GM21390 (cell line): Measurements from ENCODE around the gene BMERB1.
"Not testable (repeated sequence)": the region's sequence is repeated elsewhere in the genome, so short reads cannot be mapped to it uniquely, and the experiment has no call there.

Experiments
- ATAC-seq: cut with Tn5 transposase; IDR thresholded peaks from one replicate; pipeline ENCODE4 v1.9.1; 2021; ENCODE audit not compliant: unreplicated experiment

The BMERB1 gene

DNA sequence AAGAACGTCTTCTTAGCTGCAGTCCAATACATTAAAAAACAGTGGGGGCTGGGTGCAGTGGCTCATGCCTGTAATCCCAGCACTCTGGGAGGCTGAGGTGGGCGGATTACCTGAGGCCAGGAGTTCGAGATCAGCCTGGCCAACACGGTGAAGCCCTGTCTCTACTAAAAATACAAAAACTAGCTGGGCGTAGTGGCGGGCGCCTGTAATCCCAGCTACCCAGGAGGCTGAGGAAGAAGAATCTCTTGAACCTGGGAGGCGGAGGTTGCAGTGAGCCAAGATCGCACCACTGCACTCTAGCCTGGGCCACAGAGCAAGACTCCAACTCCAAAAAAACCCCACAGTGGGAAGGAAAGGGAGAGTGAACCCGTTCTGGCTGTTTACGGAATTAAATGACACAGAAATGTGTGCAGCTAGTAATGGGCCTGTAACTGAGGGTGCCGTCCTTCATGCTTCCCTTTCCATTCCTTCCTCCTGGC, 172.9 kb downstream of the BMERB1 start:
- not testable (repeated sequence) for ATAC-seq

DNA sequence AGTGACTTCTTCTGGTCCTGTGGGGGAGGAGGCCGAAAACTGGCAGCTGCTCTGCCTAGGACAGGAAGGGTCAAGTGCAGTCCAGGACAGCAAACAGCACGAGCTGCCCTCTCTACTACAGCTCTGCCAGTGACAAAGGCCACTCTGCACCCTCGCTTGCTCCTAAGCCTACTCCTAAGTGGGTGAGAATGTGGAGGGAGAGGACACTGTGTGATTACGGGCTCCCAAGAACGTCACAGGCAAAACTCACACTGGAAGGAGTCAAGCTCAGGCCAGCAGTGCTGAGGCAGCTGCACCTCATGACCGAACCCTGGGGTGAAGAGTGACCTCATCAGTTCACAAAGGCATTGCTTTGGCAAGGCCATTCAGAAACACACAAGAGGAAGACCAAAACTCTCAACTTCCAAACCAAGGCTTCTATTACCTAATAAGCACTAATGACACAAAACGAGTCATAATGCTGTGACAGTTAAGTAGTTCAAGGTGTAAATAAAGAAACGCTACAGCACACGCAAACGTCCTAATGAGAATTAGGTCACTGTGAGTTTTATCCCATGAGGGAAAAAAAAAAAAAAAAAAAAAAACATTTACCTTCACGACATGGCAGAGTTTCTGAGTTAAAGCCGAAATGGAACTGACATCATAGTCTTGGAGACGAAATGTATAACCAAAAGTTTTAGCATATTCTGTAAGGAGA, 173.5 kb downstream of the BMERB1 start:
- no peak for ATAC-seq

DNA sequence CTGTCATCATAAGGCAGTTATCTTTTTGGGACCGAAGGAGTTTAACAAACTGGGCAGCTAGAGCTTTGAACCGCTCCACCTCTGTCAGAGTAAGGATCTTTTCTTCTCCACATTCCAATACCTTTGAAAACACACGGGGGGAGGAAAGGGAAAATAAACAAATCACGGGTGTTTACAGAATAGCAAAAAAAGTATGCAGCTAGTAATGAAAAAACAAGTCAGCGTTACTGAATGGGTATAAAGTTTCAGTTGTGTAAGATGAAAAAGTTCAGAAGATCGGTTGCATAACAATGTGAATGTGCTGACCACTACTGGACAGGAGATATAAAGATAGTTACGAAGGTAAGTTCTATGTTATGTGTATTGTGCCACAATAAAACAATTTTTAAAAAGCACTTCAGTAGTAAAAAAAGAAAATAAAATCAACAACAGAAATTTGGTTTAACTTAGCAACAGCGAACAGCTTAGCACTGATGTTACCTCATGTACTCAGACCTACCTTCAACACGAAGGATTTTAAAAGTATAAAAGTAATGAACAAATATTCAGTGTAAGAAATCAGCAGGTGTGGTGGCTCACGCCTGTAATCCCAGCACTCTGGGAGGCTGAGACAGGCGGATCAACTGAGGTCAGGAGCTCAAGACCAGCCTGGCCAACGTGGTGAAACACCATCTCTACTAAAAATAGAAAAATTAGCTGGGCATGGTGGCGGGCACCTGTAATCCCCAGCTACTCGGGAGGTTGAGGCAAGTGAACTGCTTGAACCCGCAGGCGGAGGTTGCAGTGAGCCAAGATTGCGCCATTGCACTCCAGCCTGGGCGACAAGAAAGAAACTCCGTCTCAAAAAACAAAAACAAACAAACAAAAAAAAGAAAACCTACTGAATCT, 174.3 kb downstream of the BMERB1 start:
- no peak for ATAC-seq

DNA sequence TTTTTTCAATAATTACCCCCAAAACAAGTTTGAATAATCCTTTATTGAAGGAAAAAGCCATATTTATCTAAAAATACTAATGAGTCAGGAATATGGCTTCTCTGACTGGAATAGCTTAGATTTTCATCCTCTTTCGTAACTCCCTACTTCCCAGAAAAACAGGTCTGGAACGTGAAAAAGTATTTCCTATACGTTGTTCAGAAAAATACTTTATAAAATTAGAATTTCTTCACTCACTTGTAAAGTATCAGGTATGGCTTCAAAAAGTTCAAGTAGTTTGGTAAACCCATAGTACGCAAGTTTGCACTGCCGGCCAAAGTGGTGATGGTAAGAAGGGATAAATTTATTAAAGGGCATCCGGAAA, 174.9 kb downstream of the BMERB1 start:
- no peak for ATAC-seq

DNA sequence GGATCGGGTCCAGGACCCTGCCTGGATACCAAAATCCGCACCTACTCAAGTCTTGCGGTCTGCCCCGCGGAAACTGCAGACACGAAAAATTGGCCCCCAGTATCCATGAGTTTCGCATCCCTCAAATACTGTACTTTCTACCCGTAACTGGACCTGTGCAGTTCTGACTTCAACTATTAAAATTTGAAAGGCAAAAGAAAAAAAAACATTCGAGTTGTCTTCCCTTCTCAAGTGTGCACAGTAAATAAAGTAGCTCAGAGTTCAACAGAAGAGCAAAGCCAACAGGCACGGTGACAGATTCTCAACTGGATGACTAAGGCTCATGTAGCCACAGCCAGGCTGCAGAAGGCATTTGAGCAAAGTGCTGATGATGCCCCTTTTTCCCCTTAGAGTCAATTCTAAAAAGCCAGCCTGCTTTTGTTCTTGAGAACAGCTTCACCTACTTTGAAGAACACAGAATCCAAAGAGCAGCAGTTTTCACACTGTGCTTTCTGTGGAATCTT, 176.0 kb downstream of the BMERB1 start:
- ATAC-seq = no peak

DNA sequence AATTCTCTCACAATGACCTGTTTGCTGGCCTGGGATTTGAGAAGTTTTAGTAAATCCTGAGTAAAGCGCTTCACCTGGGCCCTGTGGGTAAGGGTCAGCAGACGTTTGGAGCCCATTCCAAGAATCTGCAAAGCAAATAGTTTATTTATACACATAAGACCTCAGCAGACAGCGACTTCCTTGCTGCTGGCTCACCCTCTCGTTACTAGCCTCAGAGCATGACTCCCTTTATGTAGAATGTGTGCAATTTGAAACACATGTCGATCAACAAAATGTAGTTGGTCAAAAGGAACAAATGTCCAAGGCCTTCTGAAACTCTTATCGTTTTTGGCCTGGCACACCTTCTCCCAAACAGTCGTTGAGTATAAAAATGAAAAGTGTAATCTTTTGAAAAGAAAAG, 177.2 kb downstream of the BMERB1 start:
- ATAC-seq = no peak

DNA sequence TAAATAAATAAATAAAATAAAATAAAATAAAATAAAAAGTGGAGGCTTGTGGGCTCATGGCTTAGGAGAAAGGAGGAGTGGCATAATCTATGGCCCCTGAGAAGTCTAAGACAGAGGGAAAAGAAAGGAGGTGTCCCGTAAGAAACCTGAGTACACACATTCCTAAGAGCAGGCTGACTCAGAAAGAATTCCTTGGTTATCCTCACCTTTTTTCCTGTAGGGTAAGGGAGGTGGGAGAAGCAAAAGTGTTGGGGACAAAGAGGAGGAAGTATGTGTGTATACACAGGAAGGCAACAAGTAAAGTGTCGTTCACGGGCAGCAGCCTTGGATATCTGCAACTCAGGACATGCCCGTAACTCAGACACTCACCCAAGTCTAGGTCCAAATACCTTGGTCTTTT, 179.3 kb downstream of the BMERB1 start:
- no peak for ATAC-seq

DNA sequence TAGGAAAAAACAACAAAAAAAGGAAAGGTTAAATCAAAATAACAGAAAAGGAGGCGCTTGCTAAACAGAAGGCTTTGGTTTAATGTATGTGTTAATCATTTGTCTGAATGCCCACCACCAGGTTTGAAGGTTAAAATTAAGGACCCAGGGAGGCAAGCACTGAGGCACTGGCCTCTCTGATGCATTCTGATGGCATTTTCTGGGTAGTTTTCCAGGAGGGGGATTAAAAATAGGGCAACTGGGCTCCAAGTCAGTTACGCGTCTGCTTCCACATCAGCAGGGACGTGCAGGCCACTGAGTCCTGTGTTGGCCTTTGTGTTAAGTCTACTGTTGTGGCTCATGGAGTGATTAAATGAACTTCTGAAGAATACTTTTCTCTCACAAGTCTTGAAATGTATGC, 181.6 kb downstream of the BMERB1 start:
- ATAC-seq = no peak

DNA sequence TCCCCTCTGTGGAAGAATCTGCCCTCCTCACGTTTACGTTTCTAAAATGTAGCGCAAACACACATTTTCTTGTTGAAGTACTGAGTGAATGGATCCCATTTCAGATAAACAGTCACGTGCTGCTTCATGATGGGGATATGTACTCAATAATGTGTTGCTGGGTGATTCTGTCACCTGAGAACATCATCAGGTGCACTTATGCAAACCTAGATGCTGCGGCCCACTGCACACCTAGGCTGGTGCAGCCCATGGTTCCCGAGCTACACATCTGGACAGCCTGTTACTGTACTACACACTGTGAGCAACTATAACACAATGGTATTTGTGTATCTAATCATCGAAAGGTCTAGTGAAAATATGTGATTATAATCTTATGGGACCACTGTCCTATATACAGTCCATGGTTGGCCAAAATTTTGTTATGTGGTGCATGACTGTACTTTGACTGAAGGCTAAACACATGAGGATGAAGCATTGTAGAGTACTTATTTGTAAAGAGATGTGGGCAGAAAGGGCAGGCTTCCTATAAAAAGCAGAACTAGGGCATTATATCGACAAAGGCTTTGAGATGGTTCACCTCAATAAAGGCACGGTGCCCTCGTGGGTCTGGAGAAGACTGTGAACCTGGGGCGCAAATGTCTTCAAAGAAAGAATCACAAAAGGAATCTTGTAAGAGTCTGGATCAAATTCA, 182.2 kb downstream of the BMERB1 start:
- no peak for ATAC-seq

DNA sequence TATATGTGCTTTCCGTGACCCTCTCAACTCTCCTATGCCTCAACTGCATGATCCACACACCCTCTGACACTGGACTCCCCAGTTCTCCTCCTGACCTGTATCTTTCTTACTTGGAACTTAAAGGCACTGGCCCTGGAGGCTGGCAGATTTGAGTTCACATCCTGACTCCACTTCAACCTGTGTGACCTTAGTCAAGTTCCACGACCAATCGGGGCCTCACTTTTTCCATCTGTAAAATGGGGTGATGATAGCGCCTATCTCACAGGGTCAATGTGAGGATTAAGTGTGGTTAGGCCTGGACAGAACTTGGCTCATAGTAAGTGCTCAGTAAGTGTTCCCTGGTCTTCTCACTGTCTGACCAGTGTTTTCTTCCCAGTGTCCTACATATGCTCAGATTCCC, 183.5 kb downstream of the BMERB1 start:
- no peak for ATAC-seq

DNA sequence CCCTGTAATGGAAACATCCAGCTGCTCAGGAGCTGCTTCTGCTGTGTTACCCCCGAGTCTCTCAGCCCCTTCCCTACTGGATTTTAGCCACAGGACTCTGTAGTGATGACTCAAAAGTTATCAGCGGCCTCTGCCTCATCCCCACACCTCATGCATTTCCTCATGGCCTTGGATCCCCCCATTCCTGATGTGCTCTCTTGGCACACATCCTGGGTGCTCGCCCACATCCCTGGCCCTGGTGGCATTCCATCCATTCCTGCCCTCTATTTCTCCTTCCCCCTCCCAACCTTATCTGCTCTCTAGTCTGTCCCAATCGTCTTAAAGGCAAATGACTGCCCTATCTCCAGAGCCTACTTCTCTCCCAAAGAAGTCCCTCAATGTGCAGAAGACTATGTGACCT, 184.0 kb downstream of the BMERB1 start:
- no peak for ATAC-seq

DNA sequence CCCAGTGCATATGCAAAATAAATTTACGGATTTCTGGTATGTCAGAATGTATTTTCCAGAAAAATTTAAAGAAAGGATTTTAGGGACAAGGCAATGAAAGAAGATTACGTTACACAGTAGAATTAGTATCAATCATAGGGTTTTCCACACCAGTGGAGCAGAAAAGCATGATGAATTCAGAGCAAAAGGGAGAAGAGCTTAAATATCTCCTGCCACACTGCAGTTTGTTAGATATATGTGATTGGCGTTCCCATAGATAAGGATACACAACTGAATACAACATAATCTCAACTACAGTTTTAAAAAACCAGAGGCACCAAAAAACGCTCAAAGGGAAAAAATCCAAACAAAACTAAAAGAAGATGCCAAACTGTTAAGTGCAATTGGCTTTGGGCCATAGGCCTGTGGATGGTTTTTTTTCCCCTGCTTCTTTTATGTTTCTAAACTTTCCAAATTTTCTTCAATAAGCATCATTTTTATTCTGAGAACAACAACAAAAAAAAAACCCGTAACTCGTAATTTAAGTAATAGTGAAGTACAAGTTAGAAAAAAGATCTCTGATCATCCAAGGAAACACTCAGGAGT, 186.3 kb downstream of the BMERB1 start:
- no peak for ATAC-seq

DNA sequence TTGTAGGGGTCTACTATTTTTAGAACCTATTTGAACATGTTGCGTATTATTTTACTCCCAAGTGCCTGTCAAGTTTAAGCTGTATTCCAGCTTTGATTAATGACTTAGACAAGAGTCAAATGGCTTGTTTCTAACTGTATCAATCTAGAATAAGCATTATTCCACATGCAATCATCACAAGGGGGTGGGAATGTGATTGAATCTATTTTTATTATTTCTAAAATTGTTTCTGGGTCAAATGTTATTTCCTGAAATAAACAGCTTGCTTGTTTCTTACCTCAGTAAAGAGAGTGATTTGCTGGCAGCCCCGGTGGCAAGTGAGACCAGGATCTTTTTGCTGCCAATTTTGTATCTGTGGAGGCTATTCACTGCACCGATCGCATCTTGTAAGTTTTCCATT, 187.1 kb downstream of the BMERB1 start:
- no peak for ATAC-seq

DNA sequence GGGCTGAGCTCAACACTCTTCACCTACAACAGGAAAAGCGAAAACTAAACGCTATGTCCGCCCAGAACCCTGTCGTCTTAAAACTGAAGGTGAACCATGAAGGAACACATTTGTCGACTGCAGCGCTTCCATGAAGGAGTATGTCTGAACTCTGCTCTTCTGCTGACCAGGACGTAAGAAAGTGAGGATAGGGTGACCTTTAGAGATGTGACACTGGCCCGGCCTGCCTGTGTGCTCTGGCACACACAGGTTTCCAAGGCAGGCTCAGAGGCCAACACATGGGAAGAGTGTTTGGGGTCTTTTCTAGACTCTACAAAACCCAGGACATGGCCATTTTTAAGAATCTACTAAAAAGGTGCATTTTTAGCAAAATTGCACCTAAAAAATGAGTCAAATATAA, 187.5 kb downstream of the BMERB1 start:
- no peak for ATAC-seq

DNA sequence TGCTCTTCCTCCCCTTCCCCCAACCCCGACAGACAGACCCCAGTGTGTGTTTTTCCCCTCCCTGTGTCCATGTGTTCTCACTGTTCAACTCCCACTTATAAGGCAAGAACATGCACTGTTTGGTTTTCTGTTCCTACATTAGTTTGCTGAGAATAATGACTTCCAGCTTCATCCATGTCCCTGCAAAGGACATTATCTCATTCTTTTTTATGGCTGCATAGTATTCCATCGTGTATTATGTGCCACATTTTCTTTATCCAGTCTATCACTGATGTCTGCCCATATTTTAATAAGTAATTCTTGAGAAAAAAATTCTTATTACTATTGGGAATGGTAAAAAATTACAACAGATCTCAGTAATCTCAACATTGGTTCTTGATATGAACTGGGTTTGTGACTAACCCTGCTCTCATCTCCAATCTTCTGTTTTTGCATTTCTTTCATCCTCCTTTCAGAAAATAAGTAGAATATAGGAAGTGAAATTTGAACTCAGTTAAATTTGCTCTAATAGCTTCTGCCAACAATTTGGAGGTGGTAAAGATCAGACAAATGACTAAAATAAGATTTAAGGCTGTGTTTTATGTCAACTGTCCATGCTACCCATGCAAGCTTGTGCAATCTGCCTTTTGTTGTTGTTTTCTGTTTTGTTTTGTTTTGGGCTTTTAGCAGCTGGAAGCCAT, 197.5 kb downstream of the BMERB1 start:
- no peak for ATAC-seq

DNA sequence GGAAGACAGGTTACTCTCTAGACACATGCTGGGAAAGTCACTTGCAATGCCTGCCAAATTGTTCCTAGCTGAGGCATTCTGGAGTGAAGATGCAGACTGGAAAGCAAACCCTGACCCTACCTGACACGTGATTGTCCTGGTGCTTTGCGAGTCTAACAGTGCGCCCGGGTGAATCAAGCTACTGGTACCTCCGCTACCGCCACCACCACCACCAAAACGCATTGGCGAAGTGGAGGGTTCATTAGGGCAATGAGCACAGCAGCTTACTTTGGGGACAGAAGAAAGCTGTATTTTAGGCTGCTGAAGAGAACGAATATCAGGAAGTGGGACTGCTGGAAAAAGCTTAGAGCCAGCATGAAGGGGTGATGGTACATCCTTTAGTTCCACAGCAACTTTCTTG, 201.5 kb downstream of the BMERB1 start:
- ATAC-seq = no peak

DNA sequence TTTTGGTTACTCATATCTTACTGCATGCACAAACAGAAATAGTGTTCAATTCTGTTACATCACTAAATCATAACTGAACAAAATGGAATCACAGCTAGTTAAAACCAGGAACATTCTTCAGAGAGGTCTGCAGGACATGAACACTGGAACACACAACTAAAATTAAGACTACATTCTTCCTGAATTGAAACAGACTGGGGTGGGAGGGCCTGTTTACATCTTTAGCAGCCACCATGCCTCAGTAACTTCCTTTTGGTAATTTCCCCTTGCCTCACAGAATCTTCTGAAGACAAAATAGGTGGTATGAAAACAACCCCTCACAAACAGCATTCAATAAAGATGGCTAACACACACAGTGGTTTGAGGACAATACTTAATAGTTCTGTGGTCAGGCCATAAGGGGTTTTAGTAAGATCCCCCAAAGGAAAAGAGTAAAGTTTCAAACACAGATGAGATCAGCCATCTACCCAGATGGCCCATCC, 202.0 kb downstream of the BMERB1 start:
- no peak for ATAC-seq
